H9 (cell line): ENCODE results near the gene OSBPL1A. TPM values are rescaled to one million over a fixed set of nuclear protein-coding genes. Genes with fewer than 3 reads are reported as not detected.

Experiments used
- DNase-seq: peaks from one replicate; pipeline ENCODE4 v3.0.0-alpha.2; 2017
- H2AFZ ChIP-seq: one replicate; pipeline ENCODE4 v1.6.1; 2013; ENCODE audit warnings: mild to moderate bottlenecking, low read length, control low read depth, moderate library complexity
- H2AK5ac ChIP-seq: 2 replicates; pipeline ENCODE4 v1.6.1; 2013; ENCODE audit warnings: low read length, control low read depth, mixed read lengths; ENCODE audit not compliant: insufficient read length
- H2BK120ac ChIP-seq: one replicate; pipeline ENCODE4 v1.6.1; 2013; ENCODE audit warnings: low read depth, mild to moderate bottlenecking, low read length, control low read depth, inconsistent platforms; ENCODE audit not compliant: poor library complexity, severe bottlenecking
- H2BK12ac ChIP-seq: 2 replicates; pipeline ENCODE4 v1.6.1; 2013; ENCODE audit warnings: low read length, control low read depth, mixed read lengths, low read depth; ENCODE audit not compliant: insufficient read length
- H2BK15ac ChIP-seq: 2 replicates; pipeline ENCODE4 v1.6.1; 2013; ENCODE audit warnings: low read depth, low read length, control low read depth
- H2BK20ac ChIP-seq: one replicate; pipeline ENCODE4 v1.6.1; 2013; ENCODE audit warnings: low read depth, mild to moderate bottlenecking, low read length, control low read depth, inconsistent platforms; ENCODE audit not compliant: poor library complexity, severe bottlenecking
- H2BK5ac ChIP-seq: 2 replicates; pipeline ENCODE4 v1.6.1; 2013; ENCODE audit warnings: low read length, control low read depth, mixed read lengths; ENCODE audit not compliant: insufficient read length
- H3K14ac ChIP-seq: 2 replicates; pipeline ENCODE4 v1.6.1; 2013; ENCODE audit warnings: low read length, control low read depth; ENCODE audit not compliant: insufficient read depth
- H3K18ac ChIP-seq: 2 replicates; pipeline ENCODE4 v1.6.1; 2013; ENCODE audit warnings: low read depth, mild to moderate bottlenecking, mixed read lengths, low read length, control low read depth; ENCODE audit not compliant: insufficient read length
- H3K23ac ChIP-seq: 2 replicates; pipeline ENCODE4 v1.6.1; 2013; ENCODE audit warnings: low read length, control low read depth, mixed read lengths, low read depth; ENCODE audit not compliant: insufficient read length
- H3K23me2 ChIP-seq: 2 replicates; pipeline ENCODE4 v1.6.1; 2013; ENCODE audit warnings: low read depth, mild to moderate bottlenecking, mixed read lengths, low read length, control low read depth; ENCODE audit not compliant: insufficient read length, poor library complexity, severe bottlenecking
- H3K27ac ChIP-seq: 2 replicates; pipeline ENCODE4 v1.5.1; 2013; ENCODE audit warnings: low read length, control low read depth, mixed read lengths, low read depth; ENCODE audit not compliant: insufficient read length
- H3K27me3 ChIP-seq: 2 replicates; pipeline ENCODE4 v1.6.1; 2013; ENCODE audit warnings: low read length, control low read depth, inconsistent platforms; ENCODE audit not compliant: insufficient read depth
- H3K4ac ChIP-seq: 2 replicates; pipeline ENCODE4 v1.6.1; 2013; ENCODE audit warnings: low read depth, mild to moderate bottlenecking, control low read depth, inconsistent platforms, low read length, moderate library complexity
- H3K4me1 ChIP-seq: 2 replicates; pipeline ENCODE4 v1.6.1; 2013; ENCODE audit warnings: low read length, control low read depth, inconsistent platforms; ENCODE audit not compliant: insufficient read depth
- H3K4me2 ChIP-seq: 2 replicates; pipeline ENCODE4 v1.6.1; 2013; ENCODE audit warnings: low read length, control low read depth, mixed read lengths; ENCODE audit not compliant: insufficient read length, insufficient read depth
- H3K56ac ChIP-seq: 2 replicates; pipeline ENCODE4 v1.6.1; 2013; ENCODE audit warnings: low read depth, mild to moderate bottlenecking, mixed read lengths, low read length, control low read depth; ENCODE audit not compliant: insufficient read length
- H3K79me1 ChIP-seq: 2 replicates; pipeline ENCODE4 v1.6.1; 2013; ENCODE audit warnings: low read depth, mild to moderate bottlenecking, moderate library complexity, low read length, control low read depth, inconsistent platforms; ENCODE audit not compliant: insufficient read depth, poor library complexity, severe bottlenecking
- H3K79me2 ChIP-seq: 2 replicates; pipeline ENCODE4 v1.6.1; 2013; ENCODE audit warnings: low read length, control low read depth, inconsistent platforms; ENCODE audit not compliant: insufficient read depth
- H3K9ac ChIP-seq: 2 replicates; pipeline ENCODE4 v1.6.1; 2013; ENCODE audit warnings: low read length, control low read depth, mixed read lengths; ENCODE audit not compliant: insufficient read length; ENCODE audit errors: extremely low read depth
- H3K9me3 ChIP-seq: one replicate; pipeline ENCODE4 v1.6.1; 2013; ENCODE audit warnings: low read depth, low read length, inconsistent platforms; ENCODE audit not compliant: control insufficient read depth
- H3T11ph ChIP-seq: one replicate; pipeline ENCODE4 v1.6.1; 2013; ENCODE audit warnings: mild to moderate bottlenecking, low read length, control low read depth, inconsistent platforms
- H4K20me1 ChIP-seq: one replicate; pipeline ENCODE4 v1.6.1; 2013; ENCODE audit not compliant: control insufficient read depth, insufficient read length, insufficient read depth
- H4K5ac ChIP-seq: 2 replicates; pipeline ENCODE4 v1.6.1; 2013; ENCODE audit warnings: low read depth, mild to moderate bottlenecking, mixed read lengths, low read length, control low read depth; ENCODE audit not compliant: insufficient read length
- H4K8ac ChIP-seq: replicated peaks from 2 replicates; pipeline ENCODE4 v1.6.1; 2013; ENCODE audit warnings: low read length, control low read depth, mixed read lengths, low read depth; ENCODE audit not compliant: insufficient read length
- H4K91ac ChIP-seq: 2 replicates; pipeline ENCODE4 v1.6.1; 2013; ENCODE audit warnings: low read depth, mild to moderate bottlenecking, moderate library complexity, mixed read lengths, low read length, control low read depth; ENCODE audit not compliant: insufficient read length
- H3K27ac Mint-ChIP-seq, 3 experiments: 2 replicates in 2 of 3; 3 replicates in 1 of 3; pipeline ENCODE4 v1.8.0; 2020 to 2021; ENCODE audit warnings: mixed read lengths in 3 of 3, mild to moderate bottlenecking in 1 of 3, moderate library complexity in 1 of 3
- H3K27me3 Mint-ChIP-seq: 2 replicates; pipeline ENCODE4 v1.8.0; 2021; ENCODE audit warnings: low read depth, mild to moderate bottlenecking, moderate library complexity, mixed read lengths
- H3K36me3 Mint-ChIP-seq, 3 experiments: 2 replicates in 2 of 3; 3 replicates in 1 of 3; pipeline ENCODE4 v1.8.0; 2020 to 2021; ENCODE audit warnings: low read depth in 3 of 3, mixed read lengths in 3 of 3; ENCODE audit not compliant: insufficient read depth in 1 of 3
- H3K4me1 Mint-ChIP-seq, 2 experiments: 2 replicates each; pipeline ENCODE4 v1.8.0; 2020; ENCODE audit warnings: mixed read lengths in 2 of 2
- H3K4me3 Mint-ChIP-seq, 2 experiments: 2 replicates in 1 of 2; 3 replicates in 1 of 2; pipeline ENCODE4 v1.8.0; 2020 to 2021; ENCODE audit warnings: mild to moderate bottlenecking in 2 of 2, mixed read lengths in 2 of 2, moderate library complexity in 1 of 2
- H3K9me3 Mint-ChIP-seq, 2 experiments: 2 replicates in 1 of 2; 3 replicates in 1 of 2; pipeline ENCODE4 v1.8.0; 2020; ENCODE audit warnings: mild to moderate bottlenecking in 2 of 2, mixed read lengths in 2 of 2, moderate library complexity in 1 of 2
- total RNA-seq: library from RNA; stranded (reverse); gene quantifications from 2 replicates; pipeline ENCODE4 v1.2.1, GENCODE V29; 2021
- TF ChIP-seq, protein P1 (sequence below): fragments of 200-600 bp; sonication (generic); conservative IDR thresholded peaks from 3 replicates; pipeline ENCODE4 v1.8.0; 2021; ENCODE audit warnings: antibody characterized with exemption, mild to moderate bottlenecking

The OSBPL1A gene
- total RNA-seq, 1 experiment from 2014 or later = 33.9 TPM

DNA sequence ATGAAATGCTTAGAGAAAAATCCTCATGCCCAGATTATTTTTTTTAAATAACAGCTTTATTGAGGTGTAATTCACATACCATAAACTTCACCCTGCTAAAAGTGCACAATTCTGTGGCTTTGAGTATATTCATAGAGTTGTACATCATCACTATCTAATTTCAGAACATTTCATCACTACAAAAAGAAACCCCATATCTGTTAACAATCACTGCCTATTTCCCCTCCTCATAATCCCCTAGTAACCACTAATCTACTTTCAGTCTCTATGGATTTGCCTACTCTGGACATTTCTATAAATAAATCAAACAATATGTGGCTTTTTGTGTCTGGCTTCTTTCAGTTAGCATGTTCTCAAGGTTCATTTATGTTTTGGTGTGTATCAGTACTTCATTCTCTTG, 51.4 kb downstream of the OSBPL1A start:
- no peaks in the 10 kb centered on the region for H3K9me3 ChIP-seq

More for the DNA sequence above, 51.4 kb downstream of the OSBPL1A start:
- Histone ChIP-seq H4K5ac (no peak overlapping the region), H3K27me3 (no peaks in the 10 kb centered on the region), H3K4me2 (no peak overlapping the region), H3T11ph (no peak overlapping the region), H2BK12ac (no peak overlapping the region), H3K79me1 (no peaks in the 10 kb centered on the region), H4K91ac (no peak overlapping the region), H3K4me1 (no peaks in the 10 kb centered on the region), H2AFZ (no peak overlapping the region), H2BK20ac (no peak overlapping the region), H3K79me2 (no peaks in the 10 kb centered on the region), H2BK5ac (no peak overlapping the region), H2BK15ac (no peak overlapping the region), H4K8ac (no peak overlapping the region), H3K4ac (no peak overlapping the region), H3K9ac (no peak overlapping the region), H3K23me2 (no peaks in the 10 kb centered on the region), H3K14ac (no peak overlapping the region), H2AK5ac (no peak overlapping the region), H3K27ac (no peak overlapping the region), H3K18ac (no peak overlapping the region), H4K20me1 (no peaks in the 10 kb centered on the region), H2BK120ac (no peak overlapping the region), H3K23ac (no peak overlapping the region), H3K56ac (no peak overlapping the region)
- no peaks in the 10 kb centered on the region; a peak in 2 of 7 replicates for H3K36me3 Mint-ChIP-seq
- no peaks in the 10 kb centered on the region for H3K27me3 Mint-ChIP-seq
- DNase-seq = no peak
- H3K27ac Mint-ChIP-seq = 0 out of 7 replicates have a peak overlapping the region, but pooled peaks of 1 of the 3 experiments have one; percentile 55
- H3K4me3 Mint-ChIP-seq = no peak overlapping the region
- no peaks in the 10 kb centered on the region for H3K9me3 Mint-ChIP-seq
- peaks cover 6 to 12% of the 10 kb centered on the region in 2 experiments for H3K4me1 Mint-ChIP-seq
- TF ChIP-seq, protein P1, sequence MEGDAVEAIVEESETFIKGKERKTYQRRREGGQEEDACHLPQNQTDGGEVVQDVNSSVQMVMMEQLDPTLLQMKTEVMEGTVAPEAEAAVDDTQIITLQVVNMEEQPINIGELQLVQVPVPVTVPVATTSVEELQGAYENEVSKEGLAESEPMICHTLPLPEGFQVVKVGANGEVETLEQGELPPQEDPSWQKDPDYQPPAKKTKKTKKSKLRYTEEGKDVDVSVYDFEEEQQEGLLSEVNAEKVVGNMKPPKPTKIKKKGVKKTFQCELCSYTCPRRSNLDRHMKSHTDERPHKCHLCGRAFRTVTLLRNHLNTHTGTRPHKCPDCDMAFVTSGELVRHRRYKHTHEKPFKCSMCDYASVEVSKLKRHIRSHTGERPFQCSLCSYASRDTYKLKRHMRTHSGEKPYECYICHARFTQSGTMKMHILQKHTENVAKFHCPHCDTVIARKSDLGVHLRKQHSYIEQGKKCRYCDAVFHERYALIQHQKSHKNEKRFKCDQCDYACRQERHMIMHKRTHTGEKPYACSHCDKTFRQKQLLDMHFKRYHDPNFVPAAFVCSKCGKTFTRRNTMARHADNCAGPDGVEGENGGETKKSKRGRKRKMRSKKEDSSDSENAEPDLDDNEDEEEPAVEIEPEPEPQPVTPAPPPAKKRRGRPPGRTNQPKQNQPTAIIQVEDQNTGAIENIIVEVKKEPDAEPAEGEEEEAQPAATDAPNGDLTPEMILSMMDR = no peak
